ENCODE data around the gene PRICKLE1. TPM values are rescaled to one million over a fixed set of nuclear protein-coding genes. Genes with fewer than 3 reads are reported as not detected.

PRICKLE1 gene
- total RNA-seq, 1 donor from 2014 or later = 12.3 TPM

GRCh38 chr12:42496886-42497285 lies 92.7 kb downstream of the PRICKLE1 start:
- no peak for DNase-seq (ENCODE audit: low read depth)

GRCh38 chr12:42495244-42495643 lies 94.3 kb downstream of the PRICKLE1 start:
- DNase-seq (ENCODE audit: low read depth) = no peak

DNA sequence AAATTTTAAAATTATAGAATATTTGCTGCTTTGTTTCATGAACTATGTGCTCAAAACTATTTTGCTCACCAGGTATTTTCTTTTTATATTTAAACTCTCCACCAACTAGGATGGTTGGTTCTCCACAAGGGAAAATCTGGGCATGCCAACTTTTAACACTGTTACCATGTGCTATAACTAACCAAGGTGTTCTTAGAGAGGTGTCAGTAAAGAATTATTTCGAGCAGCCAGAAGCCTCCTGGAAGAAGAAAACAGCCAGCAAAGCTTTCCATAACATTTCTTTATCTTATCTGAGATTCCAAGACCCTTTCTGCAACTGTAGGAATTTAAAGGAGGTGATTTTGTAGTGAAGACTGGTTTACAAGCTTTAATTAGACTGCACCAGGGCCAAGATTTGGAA lies 97.3 kb downstream of the PRICKLE1 start:
- DNase-seq (ENCODE audit: low read depth) = no peak

DNA sequence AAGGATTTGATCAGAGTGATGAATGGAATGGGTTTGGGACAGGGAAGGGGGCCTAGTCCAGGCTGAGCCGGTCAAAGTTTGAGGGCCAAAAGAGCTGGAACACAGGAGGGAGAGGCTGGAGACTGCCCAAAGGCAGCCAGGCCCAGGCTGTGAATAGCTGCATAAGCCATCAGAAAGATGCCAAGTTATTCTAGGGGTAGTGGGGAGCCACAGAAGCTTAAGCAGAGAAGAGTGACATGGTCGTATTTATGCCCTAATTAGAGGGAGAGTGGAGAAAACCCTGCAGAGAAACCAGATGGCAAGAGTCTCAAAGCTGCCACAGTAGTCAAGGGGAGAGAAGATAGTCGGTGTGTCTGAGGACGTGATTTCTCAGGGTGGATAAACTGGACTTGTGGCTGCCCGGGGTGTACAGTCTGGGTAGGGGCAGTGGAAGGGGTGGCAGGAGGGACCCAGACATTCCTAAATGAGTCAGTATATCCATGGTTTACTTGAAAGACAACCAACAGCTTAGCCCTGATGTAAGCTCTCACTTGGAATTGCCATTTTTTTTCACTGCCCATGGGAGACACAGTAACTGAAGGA lies 99.2 kb downstream of the PRICKLE1 start:
- DNase-seq (ENCODE audit: low read depth) = peak; percentile 17

DNA sequence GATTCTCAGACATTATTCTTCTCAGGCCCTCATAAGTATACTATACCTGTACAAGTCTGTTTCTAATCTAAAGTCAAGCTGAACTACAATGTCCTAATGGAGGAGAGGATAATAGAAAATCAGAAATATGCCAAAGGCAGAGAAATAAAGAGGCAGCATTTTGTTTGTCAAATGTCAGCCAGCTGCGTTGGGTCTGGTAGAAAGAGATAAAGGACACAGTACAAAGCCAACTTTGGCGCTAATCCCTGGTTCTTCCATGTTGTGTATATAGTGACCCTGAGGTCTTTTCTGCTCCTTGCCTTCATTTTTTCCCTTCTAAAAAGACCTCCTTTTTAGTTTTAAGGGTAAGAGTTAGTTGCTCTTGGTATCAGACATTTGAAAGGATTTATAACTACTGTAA lies 103.1 kb downstream of the PRICKLE1 start:
- no peak for DNase-seq (ENCODE audit: low read depth)

- no peak for DNase-seq (ENCODE audit: low read depth)
Observed at GRCh38 chr12:42485823-42486222, 103.7 kb downstream of the PRICKLE1 start.

- DNase-seq (ENCODE audit: low read depth) = peak; percentile 22
Observed at GRCh38 chr12:42484996-42485395, 104.5 kb downstream of the PRICKLE1 start.

DNA sequence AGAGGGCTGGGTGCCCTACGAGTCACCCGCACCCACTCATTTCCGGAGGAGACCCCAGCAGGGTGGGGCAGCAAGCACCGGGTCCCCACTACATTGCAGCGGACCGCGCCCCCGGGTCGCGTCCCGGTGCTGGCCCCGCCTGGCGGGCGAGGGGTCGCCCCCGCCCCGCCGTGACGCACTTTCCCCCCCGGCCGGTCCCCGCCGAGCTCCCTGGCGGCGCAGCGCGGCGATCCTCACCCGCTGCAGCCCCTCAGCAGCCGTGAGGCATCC lies 106.1 kb downstream of the PRICKLE1 start:
- no peak for DNase-seq (ENCODE audit: low read depth)

DNA sequence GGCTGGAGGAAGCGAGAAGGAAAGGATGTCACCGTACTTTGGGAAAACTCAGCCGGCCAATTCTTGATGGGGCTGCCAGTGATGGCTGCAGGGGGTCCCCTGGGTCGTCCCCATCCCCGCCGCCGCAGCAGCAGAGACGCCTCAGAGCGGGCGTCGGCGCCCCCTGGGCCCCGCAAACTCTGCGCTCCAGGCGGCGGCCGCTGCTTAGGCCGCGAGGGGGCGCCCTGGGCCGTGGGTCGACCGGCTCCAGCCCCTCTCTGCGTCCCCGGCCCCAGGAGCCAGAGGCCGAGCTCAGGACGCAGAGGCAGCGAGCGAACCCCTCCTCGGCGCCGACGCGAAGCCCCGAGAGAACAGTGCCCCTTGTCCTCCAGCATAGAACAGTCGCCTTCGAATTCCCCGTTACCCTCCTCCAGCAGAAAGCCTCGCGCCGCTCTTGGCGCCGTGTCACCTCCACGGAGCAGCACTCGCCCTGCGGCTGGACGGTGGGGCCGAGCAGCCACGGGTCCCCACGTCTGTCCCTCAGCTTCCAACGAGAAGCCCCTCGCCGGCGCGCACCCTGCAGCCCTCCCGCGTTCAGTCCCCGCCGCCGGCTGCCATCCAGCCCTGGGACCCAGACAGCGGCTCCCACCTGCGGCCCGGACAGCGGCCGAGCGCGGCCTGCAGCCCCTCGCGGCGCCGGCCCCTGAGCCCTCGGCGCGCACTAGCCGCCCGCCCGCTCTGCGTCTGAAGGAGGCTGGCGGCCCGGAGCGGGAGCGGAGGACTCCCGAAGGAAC lies 106.6 kb downstream of the PRICKLE1 start:
- DNase-seq (ENCODE audit: low read depth) = peak; percentile 75

DNA sequence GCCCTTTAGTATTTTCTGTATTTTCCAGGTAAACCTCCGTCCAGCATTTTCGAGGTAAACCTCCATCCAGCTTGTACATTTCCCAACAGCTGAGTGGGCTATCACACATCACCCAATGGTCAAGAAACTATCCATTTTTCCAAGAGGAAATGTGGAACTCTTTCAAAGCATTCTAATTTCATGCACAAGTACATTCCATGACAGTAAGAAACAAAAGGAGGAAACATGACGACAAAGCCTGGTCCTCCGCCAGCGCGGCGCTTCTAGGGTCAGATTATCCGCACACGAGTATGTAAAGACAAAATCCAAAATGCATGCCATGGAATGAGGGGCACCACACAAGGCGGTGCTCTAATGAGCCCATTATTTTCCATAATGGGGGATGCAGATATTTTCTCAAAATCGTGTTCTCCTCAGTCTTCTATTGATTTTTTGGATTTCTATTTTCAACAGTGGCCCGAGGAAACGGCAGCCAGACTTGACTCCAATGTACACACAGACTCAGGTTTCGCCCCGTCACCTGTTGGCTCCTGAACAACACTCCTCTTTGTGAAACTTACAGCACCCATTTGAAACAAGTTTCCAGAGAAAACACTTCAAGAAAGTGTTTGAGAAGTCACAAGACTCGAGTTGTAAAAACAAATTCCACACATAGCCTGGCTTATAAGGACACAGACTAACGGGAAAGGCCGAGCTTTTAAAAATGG lies 107.4 kb downstream of the PRICKLE1 start:
- no peak for DNase-seq (ENCODE audit: low read depth)

DNA sequence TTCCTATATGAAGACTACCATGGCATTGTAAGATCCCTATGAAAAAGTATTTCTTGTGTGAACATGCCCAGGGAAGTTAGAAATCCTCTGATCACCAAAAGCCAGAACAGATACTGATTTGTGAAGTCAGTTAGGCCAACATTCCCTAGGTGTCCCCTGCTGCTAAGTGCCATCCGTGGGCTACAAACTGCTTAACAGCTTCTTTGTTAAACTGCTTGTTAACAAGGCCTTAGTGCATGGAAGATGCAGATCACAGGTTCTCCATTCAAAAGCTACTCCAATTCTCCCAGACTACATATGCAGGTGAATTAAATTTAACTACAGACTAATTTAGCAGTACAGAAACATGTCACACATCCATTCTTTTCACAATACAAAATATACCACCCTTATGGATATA lies 108.2 kb downstream of the PRICKLE1 start:
- no peak for DNase-seq (ENCODE audit: low read depth)

- no peak for DNase-seq (ENCODE audit: low read depth)
Observed at GRCh38 chr12:42477941-42478340, 111.6 kb downstream of the PRICKLE1 start.

GRCh38 chr12:42475106-42475505 lies 114.4 kb downstream of the PRICKLE1 start:
- DNase-seq (ENCODE audit: low read depth) = no peak

GRCh38 chr12:42474391-42474790 lies 115.2 kb downstream of the PRICKLE1 start:
- peak; percentile 20 for DNase-seq (ENCODE audit: low read depth)

DNA sequence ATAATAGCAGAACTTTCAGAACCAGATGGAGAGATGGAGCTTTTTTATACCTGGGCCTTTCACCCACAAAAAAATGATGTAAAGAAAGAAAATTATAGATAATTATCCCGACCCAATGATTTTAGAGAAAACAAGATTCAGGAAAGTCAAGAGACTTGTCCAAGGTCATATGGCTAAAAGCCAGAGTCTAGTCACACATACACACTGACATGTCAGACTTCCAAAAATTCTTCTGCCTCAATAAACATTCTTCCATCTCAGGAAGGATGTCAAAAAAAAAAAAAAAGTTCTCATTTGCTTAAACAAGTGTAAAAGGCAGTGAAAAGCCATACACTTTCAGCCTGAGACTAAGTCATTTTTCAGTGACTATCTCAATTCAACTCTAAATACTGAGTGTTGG lies 116.0 kb downstream of the PRICKLE1 start:
- no peak for DNase-seq (ENCODE audit: low read depth)

DNA sequence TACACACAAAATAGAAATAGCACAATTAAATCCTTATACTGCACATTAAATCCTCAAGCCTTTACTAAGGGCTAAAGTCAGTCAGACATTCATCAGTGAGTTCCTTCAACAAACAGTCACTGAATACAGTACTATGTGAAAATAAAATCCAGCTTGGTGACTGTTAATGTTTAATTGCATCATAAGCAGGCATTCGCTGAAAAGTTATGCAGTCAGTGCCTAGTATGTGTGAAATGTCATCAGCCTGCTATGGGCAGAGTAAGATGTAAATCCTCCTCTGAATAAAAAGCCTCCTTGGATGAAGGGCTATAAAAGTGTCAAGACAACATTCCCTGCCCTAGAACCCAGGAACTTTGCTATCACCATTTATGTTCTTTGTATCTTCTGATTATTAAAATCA lies 116.4 kb downstream of the PRICKLE1 start:
- no peak for DNase-seq (ENCODE audit: low read depth)

DNA sequence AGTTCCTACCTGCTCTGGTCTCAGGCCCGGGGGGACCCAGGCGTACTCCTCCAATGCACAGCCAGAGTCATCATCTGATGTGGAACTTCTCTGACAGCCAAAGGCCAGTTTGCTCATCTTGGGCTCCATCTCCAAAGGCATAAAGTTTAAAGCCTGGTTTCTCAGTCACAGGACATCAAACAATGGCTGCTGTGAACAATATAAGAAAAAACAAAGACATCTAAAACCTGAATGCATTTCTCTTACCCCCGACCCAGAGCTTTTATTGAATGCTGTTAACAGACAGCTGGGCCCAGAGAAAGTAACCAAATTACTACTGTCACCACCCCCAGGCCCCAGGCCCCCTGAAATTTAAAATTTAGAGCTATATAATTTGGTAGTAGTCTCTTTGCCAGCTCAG lies 117.2 kb downstream of the PRICKLE1 start:
- no peak for DNase-seq (ENCODE audit: low read depth)

DNA sequence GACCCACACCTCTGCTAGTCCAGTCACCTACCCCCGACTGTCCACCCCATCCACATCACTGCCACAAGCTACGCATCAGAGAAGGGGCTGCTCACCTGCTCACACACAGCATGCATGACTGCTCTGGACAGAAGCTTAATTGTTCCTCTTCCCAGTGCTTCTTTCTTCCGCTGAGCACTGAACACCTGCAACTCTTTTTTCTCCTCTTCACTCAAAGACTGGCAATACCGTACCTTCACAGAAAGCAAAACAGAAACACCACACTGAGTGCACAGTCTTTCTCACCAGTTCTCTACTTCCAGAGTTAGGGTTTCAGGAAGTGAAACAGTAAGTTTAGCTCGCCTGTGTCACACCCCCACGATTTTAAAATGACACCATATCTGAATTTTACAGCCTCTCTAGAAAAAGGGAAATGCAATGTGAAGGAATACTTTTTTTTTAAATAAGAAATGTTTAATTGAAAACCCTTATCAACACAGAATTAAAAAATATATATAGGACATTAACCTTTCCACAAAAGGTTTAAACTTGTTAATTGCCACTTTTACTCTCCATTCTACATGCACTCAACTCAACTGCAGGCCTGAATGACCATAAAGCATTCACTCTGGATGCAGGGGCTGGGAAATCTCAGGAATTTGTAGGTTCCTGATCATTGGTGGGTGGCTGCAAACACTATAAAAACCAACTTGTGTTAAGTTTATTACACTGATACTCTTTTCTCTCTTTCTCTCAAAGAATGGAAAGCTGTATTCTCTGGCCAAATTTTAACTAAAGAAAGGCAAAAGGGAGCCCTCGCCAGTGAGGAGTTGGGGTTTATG lies 120.0 kb downstream of the PRICKLE1 start:
- DNase-seq (ENCODE audit: low read depth) = no peak

GRCh38 chr12:42468921-42469320 lies 120.6 kb downstream of the PRICKLE1 start:
- no peak for DNase-seq (ENCODE audit: low read depth)

- peak; percentile 46 for DNase-seq (ENCODE audit: low read depth)
Observed at GRCh38 chr12:42468341-42468821, 121.2 kb downstream of the PRICKLE1 start.

DNA sequence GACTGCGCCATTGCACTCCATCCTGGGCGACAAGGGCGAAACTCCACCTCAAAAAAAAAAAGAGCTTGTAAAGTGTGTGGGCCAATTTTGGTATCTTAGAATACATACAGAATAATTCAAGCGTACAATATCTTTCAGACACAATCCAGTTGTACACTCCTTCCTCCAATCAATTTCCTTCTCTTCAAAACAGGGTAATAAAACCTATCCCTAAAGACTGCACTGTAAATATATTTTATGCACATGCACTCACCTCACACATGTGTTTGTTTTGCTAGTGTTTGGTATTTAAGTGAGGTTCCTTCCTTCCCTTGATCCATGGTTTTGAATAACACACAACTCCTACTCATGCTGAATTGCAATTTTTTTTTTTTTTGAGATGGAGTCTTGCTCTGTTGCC lies 125.9 kb downstream of the PRICKLE1 start:
- DNase-seq (ENCODE audit: low read depth) = no peak

DNA sequence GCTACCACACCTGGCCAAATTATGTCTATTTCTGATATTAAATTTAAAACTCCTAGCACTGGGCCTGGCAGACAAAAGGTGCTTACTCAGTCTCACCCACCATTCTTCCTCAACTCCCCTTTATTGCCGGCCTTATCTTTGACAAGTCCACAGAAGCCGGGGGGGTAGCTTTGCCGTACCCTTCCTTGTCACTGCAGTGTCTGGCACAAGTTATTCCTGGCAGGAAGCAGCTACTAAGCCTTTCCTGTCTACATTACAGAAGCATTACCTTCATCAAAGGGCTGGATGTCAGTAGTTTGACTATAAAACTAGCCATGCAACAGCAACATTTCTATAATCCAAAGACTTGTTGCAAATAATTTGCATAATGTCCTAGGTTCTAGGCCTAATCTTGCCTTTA lies 127.1 kb downstream of the PRICKLE1 start:
- no peak for DNase-seq (ENCODE audit: low read depth)
